NCI-H187 treated with DMSO at 0.1 percent for 48 hours (cell line): ENCODE data around the gene CCDC152.
"Not testable (repeated sequence)": the region's sequence is repeated elsewhere in the genome, so short reads cannot be mapped to it uniquely, and the experiment has no call there.

ENCODE experiments used
- DNase-seq: peaks from one replicate; lab custom pipeline; 2025; lab: John Stamatoyannopoulos, UW

The CCDC152 gene

DNA sequence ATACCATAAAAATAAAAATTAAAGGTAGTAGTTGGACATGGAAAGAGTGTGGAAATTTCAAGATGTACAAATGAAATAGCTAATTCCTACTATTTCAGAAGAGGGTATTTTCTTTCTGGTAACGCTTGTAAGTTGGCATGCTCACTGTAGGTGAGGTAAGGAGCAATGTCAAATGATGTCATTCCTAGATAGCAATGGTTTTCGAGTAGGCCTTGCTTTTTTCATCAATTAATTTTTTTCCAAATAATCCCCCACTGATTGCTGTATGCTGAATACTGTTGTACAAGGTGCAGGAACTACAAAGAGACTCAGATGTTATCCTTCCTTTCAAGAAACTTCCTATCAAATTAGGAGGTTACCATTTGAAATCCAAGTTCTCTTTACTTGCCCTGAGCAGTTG lies 56.0 kb downstream of the CCDC152 start:
- no peak for DNase-seq

DNA sequence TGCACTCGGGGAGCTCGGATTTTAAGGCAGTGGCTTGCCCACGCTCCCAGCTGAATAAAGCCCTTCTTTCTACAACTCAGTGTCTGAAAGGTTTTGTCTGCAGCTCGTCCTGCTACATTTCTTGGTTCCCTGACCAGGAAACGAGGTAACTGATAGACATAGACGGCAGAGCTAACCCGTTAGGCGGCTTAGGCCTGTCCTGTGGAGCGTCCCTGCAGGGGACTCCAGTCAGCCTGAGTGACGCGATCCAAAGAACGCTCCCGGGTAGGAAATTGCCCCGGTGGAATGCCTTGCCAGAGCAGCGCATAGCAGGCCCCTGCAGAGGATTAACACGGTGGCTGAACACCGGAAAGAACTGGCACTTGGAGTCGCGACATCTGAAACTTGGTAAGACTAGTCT lies 56.9 kb downstream of the CCDC152 start:
- no peak for DNase-seq

DNA sequence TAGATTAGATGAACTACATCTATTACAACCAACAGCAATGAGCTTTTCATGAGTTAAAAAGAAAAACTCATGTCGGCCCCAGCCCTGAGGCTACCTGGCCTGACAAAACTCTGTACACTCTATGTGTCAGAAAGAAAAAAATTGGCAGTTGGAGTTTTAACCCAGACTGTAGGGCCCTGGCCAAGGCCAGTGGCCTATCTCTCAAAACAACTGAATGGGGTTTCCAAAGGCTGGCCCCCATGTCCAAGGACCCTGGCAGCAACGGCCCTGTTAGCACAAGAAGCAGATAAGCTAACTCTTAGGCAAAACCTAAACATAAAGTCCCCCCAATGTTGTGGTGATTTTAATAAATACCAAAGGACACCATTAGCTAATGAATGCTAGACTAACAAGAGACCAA lies 59.9 kb downstream of the CCDC152 start:
- DNase-seq = not testable (repeated sequence)

DNA sequence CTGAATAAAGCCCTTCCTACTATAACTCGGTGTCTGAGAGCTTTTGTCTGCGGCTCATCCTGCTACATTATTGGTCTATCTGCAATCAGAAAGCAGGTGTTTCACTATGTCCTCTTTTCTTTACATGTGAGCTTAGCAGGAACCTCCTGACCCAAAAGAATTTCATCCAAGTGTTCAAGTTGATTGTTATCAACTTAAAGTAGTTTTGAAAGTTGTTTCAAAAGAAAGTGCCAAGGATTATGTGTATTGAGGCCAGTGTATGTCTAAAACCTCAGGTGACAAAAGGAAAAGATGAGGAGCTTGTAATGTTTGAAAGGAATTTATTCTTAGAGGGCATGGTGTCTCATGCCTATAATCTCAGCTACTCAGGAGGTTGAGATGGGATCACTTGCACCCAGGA lies 63.1 kb downstream of the CCDC152 start:
- DNase-seq = no peak

DNA sequence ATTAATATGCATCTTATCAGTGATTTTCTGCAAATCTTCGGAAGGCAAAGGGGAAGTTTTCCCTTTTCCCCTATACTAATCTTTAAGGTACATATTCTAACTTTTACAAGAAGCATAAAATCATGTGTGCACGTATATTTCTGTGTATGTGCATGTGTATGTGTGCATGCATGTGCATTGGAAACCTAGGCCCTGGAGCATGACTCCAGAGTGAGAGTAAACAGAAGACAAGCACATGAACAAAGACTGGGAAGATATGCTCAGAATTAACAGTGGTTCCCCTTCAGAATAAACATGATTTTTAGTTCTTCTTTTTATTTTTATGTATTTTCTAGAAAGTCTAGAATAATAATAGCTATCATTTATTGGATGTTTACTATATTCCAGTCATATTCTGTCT lies 65.9 kb downstream of the CCDC152 start:
- no peak for DNase-seq

GRCh38 chr5:42824347-42824976 lies 67.8 kb downstream of the CCDC152 start:
- no peak for DNase-seq

- peak; percentile 37 for DNase-seq
These were observed 69.0 kb downstream of the CCDC152 start for GRCh38 chr5:42825422-42826148.

DNA sequence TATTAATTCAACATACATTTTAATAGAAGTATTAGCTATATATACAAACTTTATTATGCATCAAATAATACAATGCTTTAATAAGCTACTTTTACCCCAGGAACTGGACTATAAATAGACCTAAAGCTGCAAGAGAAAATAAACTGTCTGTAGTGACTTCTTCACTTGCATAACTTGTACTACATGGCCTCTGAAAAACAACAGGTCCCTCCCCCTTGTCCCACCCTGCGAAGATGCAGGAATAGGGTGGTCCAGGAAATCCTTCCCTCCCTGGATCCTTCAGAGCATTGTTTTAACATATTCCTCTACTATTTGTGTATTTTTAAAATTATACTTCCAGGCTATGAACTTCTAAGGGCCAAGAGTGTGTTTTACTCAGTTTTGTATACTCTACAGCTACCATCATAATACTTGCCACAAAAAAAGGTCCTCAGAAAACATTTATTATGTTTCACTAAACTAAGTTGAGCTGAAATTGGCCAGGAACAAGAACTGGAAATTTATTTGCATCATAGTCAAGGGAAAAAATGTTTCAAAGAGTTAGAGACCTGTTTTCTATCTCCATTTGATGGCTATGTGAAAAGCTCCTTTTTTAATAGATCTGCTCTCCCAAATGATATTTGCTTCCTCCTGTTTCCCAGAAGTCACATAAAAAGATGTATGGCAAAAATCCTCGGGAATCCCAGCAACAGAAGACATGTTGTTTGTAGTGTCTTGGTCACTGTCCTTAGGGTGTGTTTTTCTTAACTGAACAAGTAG lies 70.3 kb downstream of the CCDC152 start:
- DNase-seq = no peak

DNA sequence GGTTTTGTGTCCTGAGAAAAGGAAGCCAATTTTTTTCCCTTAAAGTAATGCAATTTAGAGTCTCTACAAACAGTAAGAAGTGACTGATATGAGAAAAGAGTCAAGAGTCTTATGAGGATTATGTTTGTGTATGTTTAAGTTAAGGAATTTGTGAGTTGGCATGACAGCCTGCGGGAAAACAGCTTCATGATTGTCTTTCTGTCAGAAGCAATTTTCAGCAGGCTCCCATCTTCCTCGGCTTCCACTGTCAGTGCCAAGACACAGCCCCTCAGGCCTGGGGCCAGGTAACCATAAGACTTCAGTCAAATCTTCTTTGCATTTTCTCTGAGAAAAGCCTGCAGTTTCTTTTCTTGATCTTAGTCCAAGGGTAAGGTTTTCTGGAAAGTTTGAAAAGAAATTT lies 72.1 kb downstream of the CCDC152 start:
- no peak for DNase-seq

- DNase-seq = no peak
These were observed 74.3 kb downstream of the CCDC152 start for GRCh38 chr5:42830924-42831323.

GRCh38 chr5:42832060-42832459 lies 75.4 kb downstream of the CCDC152 start:
- no peak for DNase-seq

DNA sequence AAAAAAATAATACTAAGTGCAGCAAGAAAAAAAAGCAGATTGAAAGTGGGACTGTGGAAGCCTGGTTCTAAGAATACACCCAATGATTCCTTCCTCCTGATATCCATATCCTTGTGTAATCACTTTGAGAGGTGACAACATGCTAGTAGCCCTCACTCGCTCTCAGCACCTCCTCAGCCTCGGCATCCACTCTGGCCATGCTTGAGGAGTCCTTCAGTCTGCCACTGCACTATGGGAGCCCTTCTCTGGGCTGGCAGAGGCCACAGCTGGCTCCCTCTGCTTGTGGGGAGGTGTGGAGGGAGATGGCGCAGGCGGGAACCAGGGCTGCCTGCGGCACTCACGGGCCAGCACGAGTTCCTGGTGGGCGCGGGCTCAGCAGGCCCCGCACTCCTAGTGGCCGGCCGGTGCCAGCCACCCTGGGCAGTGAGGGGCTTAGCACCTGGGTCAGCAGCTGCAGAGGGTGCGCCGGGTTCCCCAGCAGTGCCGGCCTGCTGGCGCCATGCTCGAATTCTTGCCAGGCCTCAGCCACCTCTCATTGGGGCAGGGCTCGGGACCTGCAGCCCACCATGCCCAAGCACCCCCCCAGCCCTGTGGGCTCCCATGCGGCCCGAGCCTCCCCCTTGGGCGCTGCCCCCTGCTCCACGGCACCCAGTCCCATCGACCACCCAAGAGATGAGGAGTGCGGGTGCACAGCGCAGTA lies 79.6 kb downstream of the CCDC152 start:
- DNase-seq = no peak

DNA sequence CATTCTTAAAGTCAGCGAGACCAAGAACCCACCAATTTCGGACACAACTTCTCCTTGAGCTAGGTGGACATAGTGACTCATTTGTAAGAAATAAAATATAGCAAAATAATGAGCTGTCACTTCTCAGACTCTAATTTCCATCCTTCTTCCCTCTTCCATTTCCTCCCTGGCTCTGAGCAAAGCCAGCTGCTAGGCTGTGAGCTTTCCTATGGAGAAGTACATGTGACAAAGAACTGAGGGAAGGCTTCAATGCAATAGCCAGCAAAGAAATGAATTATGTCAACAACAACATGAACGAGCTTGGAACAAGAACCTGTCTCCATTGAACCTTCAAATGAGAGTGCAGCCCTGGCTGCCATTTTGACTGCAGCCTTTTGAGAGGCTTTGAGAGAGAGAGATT lies 81.0 kb downstream of the CCDC152 start:
- DNase-seq = no peak

- DNase-seq = no peak
These were observed 82.6 kb downstream of the CCDC152 start for GRCh38 chr5:42839196-42839595.

GRCh38 chr5:42840269-42840668 lies 83.7 kb downstream of the CCDC152 start:
- no peak for DNase-seq

DNA sequence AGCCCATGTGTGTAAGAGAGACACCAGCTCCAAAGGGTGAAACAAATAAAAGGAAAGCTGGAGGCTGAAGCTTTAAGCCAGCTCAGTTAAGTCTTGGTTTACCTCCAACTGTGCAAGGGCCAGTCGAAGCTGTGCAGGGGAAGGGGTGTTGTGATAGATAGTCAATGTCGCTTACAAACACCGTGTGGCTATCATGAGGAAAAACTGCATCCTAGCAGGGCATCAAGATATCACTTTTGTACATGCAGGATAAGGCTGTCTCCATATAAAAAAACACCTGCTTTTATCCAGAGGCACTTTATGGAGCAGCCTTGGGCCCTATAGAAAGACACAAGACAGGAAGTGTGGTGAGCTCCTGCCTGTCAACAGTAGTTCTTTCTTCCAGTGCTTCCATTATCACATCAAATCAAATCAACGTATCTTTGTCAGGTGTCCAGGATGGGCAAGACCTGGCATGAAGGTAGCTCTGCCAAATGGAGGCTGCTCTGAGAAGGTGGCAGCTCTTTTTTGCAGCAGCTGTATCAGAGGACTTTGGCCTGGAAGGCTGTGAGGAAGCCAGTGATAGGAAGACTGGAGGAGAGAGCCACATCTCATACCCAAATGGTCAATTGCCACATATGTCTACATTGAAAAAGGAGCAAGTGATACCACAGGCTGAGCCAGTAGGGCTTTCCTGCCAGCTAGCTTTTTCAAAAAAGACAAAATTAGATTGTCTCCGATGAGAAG lies 84.4 kb downstream of the CCDC152 start:
- DNase-seq = no peak

DNA sequence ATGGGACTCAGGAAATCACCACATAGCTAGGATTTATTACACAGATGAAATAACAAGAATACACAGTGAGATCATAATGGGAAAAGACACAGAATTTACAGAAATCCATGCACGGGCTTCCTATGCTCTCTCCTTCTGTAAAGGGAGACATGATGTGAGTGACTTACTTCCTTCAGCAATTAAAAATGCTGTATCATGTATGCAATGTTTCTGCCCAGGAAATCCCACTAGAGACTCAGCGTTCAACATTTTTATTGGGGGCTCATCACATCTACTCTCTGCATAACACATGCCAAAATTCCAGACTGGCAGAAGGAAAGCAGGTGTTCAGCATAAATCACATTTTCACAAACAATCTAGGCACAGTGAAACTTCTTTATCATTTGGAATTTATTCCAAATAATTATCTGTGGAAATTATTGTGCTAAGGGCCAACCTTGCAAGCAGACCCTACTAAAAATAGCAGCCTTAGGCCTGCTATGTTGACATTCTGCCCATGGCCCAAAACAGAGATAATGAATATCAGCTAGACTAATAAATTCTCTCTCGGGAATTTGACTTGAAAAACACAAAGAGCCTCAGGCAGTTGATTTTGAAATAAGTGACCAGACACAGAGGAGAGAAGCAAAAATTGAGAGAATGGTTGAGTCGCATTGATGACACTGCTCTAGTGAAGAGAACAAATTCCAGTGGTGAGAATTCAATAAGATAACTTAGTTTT lies 86.5 kb downstream of the CCDC152 start:
- no peak for DNase-seq

GRCh38 chr5:42843675-42844292 lies 87.2 kb downstream of the CCDC152 start:
- no peak for DNase-seq

DNA sequence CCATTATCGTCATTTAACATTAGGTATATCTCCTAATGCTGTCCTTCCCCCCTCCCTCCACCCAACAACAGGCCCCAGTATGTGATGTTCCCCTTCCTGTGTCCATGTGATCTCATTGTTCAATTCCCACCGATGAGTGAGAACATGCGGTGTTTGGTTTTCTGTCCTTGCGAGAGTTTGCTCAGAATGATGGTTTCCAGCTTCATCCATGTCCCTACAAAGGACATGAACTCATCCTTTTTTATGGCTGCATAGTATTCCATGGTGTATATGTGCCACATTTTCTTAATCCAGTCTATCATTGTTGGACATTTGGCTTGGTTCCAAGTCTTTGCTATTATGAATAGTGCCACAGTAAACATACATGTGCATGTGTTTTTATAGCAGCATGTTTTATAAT lies 87.8 kb downstream of the CCDC152 start:
- DNase-seq = not testable (repeated sequence)

- no peak for DNase-seq
These were observed 91.9 kb downstream of the CCDC152 start for GRCh38 chr5:42848545-42848944.

- DNase-seq = no peak
These were observed 94.9 kb downstream of the CCDC152 start for GRCh38 chr5:42851481-42851880.
